Psoas muscle (tissue), 8 donors: Measurements from ENCODE around the gene KPNA5. TPM values are rescaled to one million over a fixed set of nuclear protein-coding genes. Genes with fewer than 3 reads are reported as not detected.

ENCODE experiments used
- ATAC-seq, 4 donors: fragments of 200-7000 bp; cut with Tn5 transposase; one replicate each; pipeline ENCODE4 v1.9.1; 2020; ENCODE audit warnings: moderate library complexity in 3 of 4, mild to moderate bottlenecking in 2 of 4
- DNase-seq, 2 donors: peaks; one replicate each; pipeline ENCODE4 v3.0.0-alpha.2; 2020
- H3K27ac ChIP-seq: fragments of 200-600 bp; one replicate; pipeline ENCODE4 v1.8.0; 2022
- H3K27me3 ChIP-seq, 3 donors: fragments of 200-600 bp in 1 of 3; one replicate each; pipeline versions ENCODE4 v1.6.1 to v1.8.0; 2013 to 2022; ENCODE audit warnings: low read length in 2 of 3, mild to moderate bottlenecking in 2 of 3, moderate library complexity in 1 of 3; ENCODE audit not compliant: insufficient read depth in 3 of 3
- H3K36me3 ChIP-seq, 2 donors: fragments of 200-600 bp in 1 of 2; one replicate each; pipeline versions ENCODE4 v1.6.1 to v1.8.0; 2013 to 2022; ENCODE audit warnings: low read depth in 1 of 2, mild to moderate bottlenecking in 1 of 2, moderate library complexity in 1 of 2; ENCODE audit not compliant: insufficient read depth in 1 of 2
- H3K4me1 ChIP-seq: fragments of 200-600 bp; one replicate; pipeline ENCODE4 v1.8.0; 2022
- H3K4me3 ChIP-seq: fragments of 200-600 bp; one replicate; pipeline ENCODE4 v1.8.0; 2022; ENCODE audit warnings: mild to moderate bottlenecking
- H3K9me3 ChIP-seq: fragments of 200-600 bp; one replicate; pipeline ENCODE4 v1.8.0; 2022
- CTCF ChIP-seq: fragments of 200-600 bp; IDR thresholded peaks from one replicate; pipeline ENCODE4 v1.8.0; 2022; ENCODE audit warnings: antibody characterized with exemption
- WGBS, 3 donors: extraction: QIAGEN DNeasy Blood & Tissue Kit; methylation state at CpG; one replicate each; pipeline versions ENCODE4 v1.1.6 to v1.1.7; 2013; 5-methylcytosine and 5-hydroxymethylcytosine counted together
- intact Hi-C, 2 donors: fragments of 100-400 bp; cut with DNase I; formaldehyde crosslinking; loops; one replicate each; pipeline versions ENCODE4 v1.11.0 to v1.14.2; 2022
- polyA plus RNA-seq, 3 donors: library from polyadenylated mRNA; stranded (reverse); fragments of 200-250 nt; gene quantifications; one replicate each; pipeline ENCODE4 v1.2.3, GENCODE V29; 2013
- total RNA-seq, 4 donors: library from RNA; stranded (reverse); fragmentation: NEBNext Ultra II Directional in 2 of 4; extraction: Animal tissue kit (Norgen Biotek cat#: 25700) in 2 of 4; gene quantifications; one replicate each; pipeline versions ENCODE4 v1.2.1 to v1.2.4, GENCODE V29; 2021 to 2023
- donor health status: healthy with polysubstance abuse.
- donor health status: DM: no; HTN: no; CAD: no; lungs with moderate emphysema.
- donor health status: Bipolar disorder and iron deficiency.
- donor health status: healthy.
- donor health status: DM: yes; HTN: yes; CAD: no.
- donor health status: DM: no; HTN: no; CAD: no.
- donor health status: DM: no; HTN: no; CAD: no.
- donor health status: DM: yes; HTN: yes; CAD: no.

The KPNA5 gene
- total and polyA plus RNA-seq, 7 donors, result 2.7 to 20.7 (median 11.2) TPM

GRCh38 chr6:116741571-116741970 lies 60.6 kb downstream of the KPNA5 start:
- Histone ChIP-seq H3K4me1 (no peaks in the 10 kb centered on the region), H3K27me3 (no peaks in the 10 kb centered on the region), H3K27ac (no peak overlapping the region), H3K9me3 (no peaks in the 10 kb centered on the region), H3K36me3 (no peaks in the 10 kb centered on the region), H3K4me3 (no peak overlapping the region)
- WGBS, 3 donors, result 56 to 71% (median 60%) methylated on average over 1 of the region's 1 CpG
- no peak for ATAC-seq
- no peak for TF ChIP-seq CTCF
- DNase-seq, result no peak
- intact Hi-C loops, result no loop called here

GRCh38 chr6:116745176-116745575 lies 64.2 kb downstream of the KPNA5 start:
- ATAC-seq (no peak), DNase-seq (no peak)
- no peaks in the 10 kb centered on the region for H3K27me3 ChIP-seq
- no peaks in the 10 kb centered on the region for H3K36me3 ChIP-seq
- H3K4me1 ChIP-seq, result no peaks in the 10 kb centered on the region
- H3K9me3 ChIP-seq, result no peaks in the 10 kb centered on the region
- no peak overlapping the region for H3K27ac ChIP-seq
- intact Hi-C loops, result no loop called here
- H3K4me3 ChIP-seq, result no peak overlapping the region
- no peak for TF ChIP-seq CTCF
- WGBS, 3 donors, result 82 to 89% (median 83%) methylated on average over 5 of the region's 5 CpGs

GRCh38 chr6:116761779-116762178 lies 80.8 kb downstream of the KPNA5 start:
- WGBS, 3 donors, result 54 to 61% (median 60%) methylated on average over 4 of the region's 4 CpGs
- DNase-seq (no peak), ATAC-seq (no peak)
- Histone ChIP-seq H3K27ac (no peak overlapping the region), H3K9me3 (no peaks in the 10 kb centered on the region), H3K27me3 (peaks cover 3 to 26% (median 7%) of the 10 kb centered on the region in 3 donors), H3K36me3 (no peaks in the 10 kb centered on the region), H3K4me3 (no peak overlapping the region), H3K4me1 (no peaks in the 10 kb centered on the region)
- intact Hi-C loops, result no loop called here
- no peak for TF ChIP-seq CTCF

GRCh38 chr6:116762235-116762634 lies 81.2 kb downstream of the KPNA5 start:
- TF ChIP-seq CTCF, result no peak
- ATAC-seq (no peak), DNase-seq (no peak)
- Histone ChIP-seq H3K9me3 (no peaks in the 10 kb centered on the region), H3K4me3 (no peak overlapping the region), H3K36me3 (no peaks in the 10 kb centered on the region), H3K4me1 (no peaks in the 10 kb centered on the region), H3K27ac (no peak overlapping the region), H3K27me3 (peaks cover 3 to 30% (median 7%) of the 10 kb centered on the region in 3 donors)
- WGBS, 3 donors, result 82 to 97% (median 95%) methylated on average over 1 of the region's 1 CpG
- intact Hi-C loops, result no loop called here

DNA sequence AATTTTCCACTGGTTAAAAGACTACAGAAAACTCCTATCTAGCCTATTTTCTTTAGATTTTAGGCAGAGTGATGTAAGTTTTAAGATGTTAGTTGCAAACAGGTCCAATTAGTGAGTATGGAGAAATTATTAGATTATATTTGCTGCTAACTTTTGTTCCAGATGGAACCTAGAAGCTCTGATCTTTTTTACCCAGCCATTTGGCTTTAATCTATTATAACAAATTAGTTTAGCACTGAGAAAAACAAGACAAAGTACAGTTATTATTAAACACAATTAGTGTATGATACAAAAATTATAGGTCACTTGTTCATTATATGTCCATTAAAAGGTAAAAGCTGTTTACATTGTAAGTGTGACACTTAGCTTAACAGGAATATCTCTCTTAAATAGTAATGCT lies 82.0 kb downstream of the KPNA5 start:
- no peaks in the 10 kb centered on the region for H3K4me1 ChIP-seq
- intact Hi-C loops, result no loop called here
- no peak overlapping the region for H3K27ac ChIP-seq
- TF ChIP-seq CTCF, result no peak
- H3K9me3 ChIP-seq, result no peaks in the 10 kb centered on the region
- H3K4me3 ChIP-seq, result no peak overlapping the region
- peaks cover 0 to 30% (median 7%) of the 10 kb centered on the region in 3 donors for H3K27me3 ChIP-seq
- no peaks in the 10 kb centered on the region for H3K36me3 ChIP-seq
- no peak for DNase-seq
- ATAC-seq, result no peak
